ENCODE measurements around the gene IL34. TPM values are rescaled to one million over a fixed set of nuclear protein-coding genes. Genes with fewer than 3 reads are reported as not detected.

IL34 gene
- total and polyA plus RNA-seq, 2 of the 13 experiments (the other 11 are each of a cell fraction or from before 2014, with no cell fraction given) = 1.2 to 1.3 TPM

- TF ChIP-seq, protein P1, sequence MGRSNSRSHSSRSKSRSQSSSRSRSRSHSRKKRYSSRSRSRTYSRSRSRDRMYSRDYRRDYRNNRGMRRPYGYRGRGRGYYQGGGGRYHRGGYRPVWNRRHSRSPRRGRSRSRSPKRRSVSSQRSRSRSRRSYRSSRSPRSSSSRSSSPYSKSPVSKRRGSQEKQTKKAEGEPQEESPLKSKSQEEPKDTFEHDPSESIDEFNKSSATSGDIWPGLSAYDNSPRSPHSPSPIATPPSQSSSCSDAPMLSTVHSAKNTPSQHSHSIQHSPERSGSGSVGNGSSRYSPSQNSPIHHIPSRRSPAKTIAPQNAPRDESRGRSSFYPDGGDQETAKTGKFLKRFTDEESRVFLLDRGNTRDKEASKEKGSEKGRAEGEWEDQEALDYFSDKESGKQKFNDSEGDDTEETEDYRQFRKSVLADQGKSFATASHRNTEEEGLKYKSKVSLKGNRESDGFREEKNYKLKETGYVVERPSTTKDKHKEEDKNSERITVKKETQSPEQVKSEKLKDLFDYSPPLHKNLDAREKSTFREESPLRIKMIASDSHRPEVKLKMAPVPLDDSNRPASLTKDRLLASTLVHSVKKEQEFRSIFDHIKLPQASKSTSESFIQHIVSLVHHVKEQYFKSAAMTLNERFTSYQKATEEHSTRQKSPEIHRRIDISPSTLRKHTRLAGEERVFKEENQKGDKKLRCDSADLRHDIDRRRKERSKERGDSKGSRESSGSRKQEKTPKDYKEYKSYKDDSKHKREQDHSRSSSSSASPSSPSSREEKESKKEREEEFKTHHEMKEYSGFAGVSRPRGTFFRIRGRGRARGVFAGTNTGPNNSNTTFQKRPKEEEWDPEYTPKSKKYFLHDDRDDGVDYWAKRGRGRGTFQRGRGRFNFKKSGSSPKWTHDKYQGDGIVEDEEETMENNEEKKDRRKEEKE (IDR thresholded peaks at IDR 0.05) = no peak
- TF ChIP-seq RCOR2 (CRISPR knock-in tag; IDR thresholded peaks at IDR 0.05) (0 out of 2 replicates have a peak, but pooled peaks have one; percentile 21), ZNF572 (CRISPR knock-in tag; IDR thresholded peaks at IDR 0.05) (peak; percentile 95), ZNF800 (CRISPR knock-in tag; IDR thresholded peaks at IDR 0.05) (peak; percentile 92; the same call in 1 of the 2 replicates), GATAD1 (CRISPR knock-in tag; IDR thresholded peaks at IDR 0.05) (peak; percentile 17; the same call in 1 of the 2 replicates), SALL1 (CRISPR knock-in tag; IDR thresholded peaks at IDR 0.05) (peak; percentile 89), ZNF784 (CRISPR knock-in tag; IDR thresholded peaks at IDR 0.05; ENCODE audit: borderline replicate concordance) (0 out of 2 replicates have a peak, but pooled peaks have one; percentile 48), ZNF451 (CRISPR knock-in tag; IDR thresholded peaks at IDR 0.05) (peak; percentile 85), NBN (conservative IDR thresholded peaks at IDR 0.05) (no peak), ZNF496 (CRISPR knock-in tag; IDR thresholded peaks at IDR 0.05; ENCODE audit: insufficient replicate concordance) (no peak), YEATS2 (CRISPR knock-in tag; IDR thresholded peaks at IDR 0.05; ENCODE audit: borderline replicate concordance) (peak; percentile 60; the same call in 1 of the 2 replicates), RXRB (CRISPR knock-in tag; IDR thresholded peaks at IDR 0.05; ENCODE audit: borderline replicate concordance) (peak; percentile 26; the same call in 1 of the 2 replicates), SMAD9 (CRISPR knock-in tag; IDR thresholded peaks at IDR 0.05) (no peak), DZIP1 (CRISPR knock-in tag; IDR thresholded peaks at IDR 0.05) (0 out of 2 replicates have a peak, but pooled peaks have one; percentile 59), ZGPAT (CRISPR knock-in tag; IDR thresholded peaks at IDR 0.05) (peak; percentile 76; the same call in 1 of the 2 replicates), ETV5 (CRISPR knock-in tag; IDR thresholded peaks at IDR 0.05; ENCODE audit: borderline replicate concordance) (peak; percentile 86), ZNF232 (CRISPR knock-in tag; IDR thresholded peaks at IDR 0.05; ENCODE audit: borderline replicate concordance) (0 out of 2 replicates have a peak, but pooled peaks have one; percentile 82), ZNF576 (CRISPR knock-in tag; IDR thresholded peaks at IDR 0.05) (no peak)
- TF ChIP-seq, protein P2, sequence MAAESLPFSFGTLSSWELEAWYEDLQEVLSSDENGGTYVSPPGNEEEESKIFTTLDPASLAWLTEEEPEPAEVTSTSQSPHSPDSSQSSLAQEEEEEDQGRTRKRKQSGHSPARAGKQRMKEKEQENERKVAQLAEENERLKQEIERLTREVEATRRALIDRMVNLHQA (CRISPR knock-in tag; IDR thresholded peaks at IDR 0.05) = no peak
Observed at GRCh38 chr16:70656712-70657263, 10.4 kb downstream of the IL34 start (continued).
